Stimulated activated CD4-positive, alpha-beta T cell treated with anti-CD3 and anti-CD28 coated beads, Interleukin-12 subunit alpha, Interleukin-12 subunit beta, amount 100 ng/mL, for 4 hours (primary cell): ENCODE results near the gene MYB.

Experiments used
- DNase-seq: peaks from one replicate; pipeline ENCODE4 v3.0.0-alpha.2; 2020

MYB gene

GRCh38 chr6:135191508-135192255 is 10.6 kb downstream of the MYB start:
- no peak for DNase-seq

- DNase-seq = no peak
Observed at GRCh38 chr6:135192256-135193174, 11.4 kb downstream of the MYB start.

DNA sequence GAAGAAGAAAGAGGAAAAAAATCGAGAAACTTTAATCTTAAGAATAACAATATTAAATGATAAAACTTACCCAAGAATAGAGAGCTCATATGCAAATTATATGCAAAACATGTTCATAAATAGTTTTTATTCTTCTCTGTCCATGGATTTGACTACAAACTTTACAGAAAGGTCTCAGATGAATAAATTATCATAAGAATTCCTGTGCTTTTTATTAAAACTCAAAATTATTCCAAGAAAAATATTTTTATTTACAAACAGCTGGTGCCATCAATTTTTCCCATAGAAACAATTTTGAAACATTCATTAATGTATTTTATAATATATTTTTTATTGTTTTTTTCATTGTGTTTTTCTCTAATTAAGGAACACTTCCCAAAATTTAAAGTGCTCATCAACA is 12.1 kb downstream of the MYB start:
- no peak for DNase-seq

GRCh38 chr6:135195041-135195440 is 13.9 kb downstream of the MYB start:
- DNase-seq = no peak

DNA sequence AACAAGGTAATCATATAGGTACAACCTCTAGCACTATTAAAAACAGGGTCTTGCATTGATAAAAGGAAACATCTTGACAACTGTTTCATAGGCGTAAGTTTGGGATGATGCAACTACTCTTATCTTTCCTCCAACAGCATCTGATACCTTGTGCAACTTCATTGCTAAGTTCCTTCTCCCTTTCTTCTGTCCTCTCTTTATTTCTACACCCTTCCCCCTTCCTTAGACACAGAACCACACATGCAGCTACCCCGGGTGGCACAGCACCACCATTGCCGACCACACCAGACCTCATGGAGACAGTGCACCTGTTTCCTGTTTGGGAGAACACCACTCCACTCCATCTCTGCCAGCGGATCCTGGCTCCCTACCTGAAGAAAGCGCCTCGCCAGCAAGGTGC is 14.4 kb downstream of the MYB start:
- DNase-seq = no peak

DNA sequence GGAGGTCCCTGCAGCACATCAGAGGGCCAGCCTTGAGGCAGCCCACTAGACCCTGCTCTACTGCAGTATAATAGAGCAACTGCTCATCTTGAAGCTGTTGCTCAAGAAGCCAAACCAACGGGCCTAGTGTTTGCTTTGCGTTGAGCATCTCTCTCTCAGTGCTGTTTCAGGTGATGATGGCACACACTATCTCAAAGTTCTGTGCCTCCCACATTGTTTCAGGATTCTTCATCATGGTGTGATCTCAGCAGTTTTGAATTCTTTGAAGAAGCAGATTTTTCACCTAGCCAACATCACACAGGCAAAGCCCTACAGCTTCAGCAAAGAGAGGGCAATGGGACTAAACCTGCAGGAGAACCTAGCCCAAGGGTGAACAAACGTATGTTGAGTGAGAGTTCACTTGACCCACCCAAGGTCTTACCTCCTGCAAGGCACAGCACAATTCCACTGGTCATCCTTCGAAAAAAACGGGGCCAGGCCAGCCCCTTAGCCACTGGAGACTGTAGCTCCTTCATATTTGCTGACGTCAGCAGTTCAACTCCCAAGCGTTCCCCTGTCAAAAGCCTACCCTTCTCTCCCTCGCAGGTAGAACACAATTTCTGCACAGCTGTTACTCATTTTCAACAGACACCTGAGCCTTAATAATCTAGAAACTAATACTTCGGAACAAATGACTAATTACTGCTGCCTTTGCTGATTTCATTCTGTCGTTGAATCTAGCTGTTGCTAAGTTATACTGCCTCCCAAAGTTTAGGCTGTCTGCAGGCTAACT is 15.8 kb downstream of the MYB start:
- DNase-seq = peak; percentile 15

GRCh38 chr6:135202836-135203235 is 21.7 kb downstream of the MYB start:
- DNase-seq = no peak

DNA sequence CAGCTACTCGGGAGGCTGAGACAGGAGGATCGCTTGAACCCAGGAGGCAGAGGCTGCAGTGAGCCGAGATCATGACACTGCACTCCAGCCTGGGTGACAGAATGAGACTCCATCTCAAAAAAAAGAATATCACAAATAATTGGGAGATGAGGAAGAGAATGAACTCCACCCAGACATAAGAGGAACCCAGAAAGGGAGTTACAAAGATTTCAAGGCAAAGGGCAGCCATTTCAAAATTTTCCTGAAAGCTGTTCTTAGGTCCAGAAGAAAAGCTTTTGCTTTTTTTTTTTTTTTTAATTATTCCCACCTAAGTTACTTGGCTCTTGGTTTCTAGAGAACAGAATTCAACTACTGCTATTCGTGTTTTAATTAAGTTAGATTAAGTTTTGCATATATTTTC is 23.8 kb downstream of the MYB start:
- DNase-seq = no peak

- DNase-seq = no peak
Observed at GRCh38 chr6:135209803-135210202, 28.7 kb downstream of the MYB start.

- no peak for DNase-seq
Observed at GRCh38 chr6:135210632-135211305, 29.7 kb downstream of the MYB start.

DNA sequence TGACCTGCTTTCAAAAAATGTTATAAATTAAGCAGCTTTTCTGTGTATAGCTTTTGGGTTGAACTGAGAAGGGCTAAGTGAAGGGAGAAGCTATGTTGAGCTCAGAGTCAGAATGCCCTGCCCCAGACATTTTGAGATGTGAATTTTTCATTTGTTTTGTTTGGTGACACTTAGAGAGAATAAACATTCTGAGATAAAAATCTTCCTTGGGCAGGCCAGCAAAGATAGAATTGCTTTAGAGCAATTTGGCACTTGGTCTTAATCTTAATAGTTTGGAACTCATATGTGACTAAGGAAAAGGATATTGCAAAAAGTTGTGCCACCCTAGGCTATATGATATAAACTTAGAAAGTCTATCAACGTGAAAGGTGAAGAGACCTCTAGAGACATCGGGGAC is 30.2 kb downstream of the MYB start:
- DNase-seq = no peak

GRCh38 chr6:135212020-135212806 is 31.1 kb downstream of the MYB start:
- no peak for DNase-seq

- DNase-seq = no peak
Observed at GRCh38 chr6:135212935-135213334, 31.8 kb downstream of the MYB start.

DNA sequence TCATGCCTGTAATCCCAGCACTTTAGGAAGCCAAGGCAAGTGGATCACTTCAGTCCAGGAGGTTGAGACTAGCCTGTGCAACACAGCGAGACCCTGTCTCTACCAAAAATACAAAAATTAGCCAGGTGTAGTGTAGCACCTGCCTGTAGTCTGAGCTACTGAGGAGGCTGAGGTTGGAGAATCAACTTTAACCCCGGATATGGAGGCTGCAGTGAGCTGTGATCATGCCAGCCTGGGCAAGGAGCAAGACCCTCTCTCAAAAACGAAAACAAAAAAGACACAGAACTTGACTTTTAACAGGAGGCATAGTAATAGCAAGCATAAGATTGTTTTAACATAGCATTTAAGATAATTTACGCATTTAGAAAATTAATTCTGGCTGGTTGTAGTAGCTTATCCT is 32.5 kb downstream of the MYB start:
- DNase-seq = no peak

- DNase-seq = no peak
Observed at GRCh38 chr6:135215160-135215559, 34.1 kb downstream of the MYB start.

GRCh38 chr6:135215563-135215962 is 34.5 kb downstream of the MYB start:
- no peak for DNase-seq

DNA sequence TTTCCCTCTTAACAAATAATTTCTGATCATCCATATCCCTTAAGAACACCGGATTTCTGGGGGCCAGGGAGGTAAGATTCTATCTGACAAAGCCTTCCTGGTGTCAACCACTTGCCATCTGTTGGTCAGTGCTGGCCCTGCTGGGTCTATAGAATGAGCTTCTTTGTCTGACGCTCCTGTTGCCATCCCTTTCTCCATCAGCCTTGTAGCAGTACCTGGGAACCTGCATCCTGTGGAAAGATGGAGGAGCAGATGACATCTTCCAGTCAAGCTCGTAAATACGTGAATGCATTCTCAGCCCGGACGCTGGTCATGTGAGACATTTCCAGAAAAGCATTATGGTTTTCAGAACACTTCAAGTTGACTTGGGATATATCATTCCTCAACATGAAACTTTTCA is 36.6 kb downstream of the MYB start:
- no peak for DNase-seq

GRCh38 chr6:135219346-135219745 is 38.2 kb downstream of the MYB start:
- DNase-seq = no peak

DNA sequence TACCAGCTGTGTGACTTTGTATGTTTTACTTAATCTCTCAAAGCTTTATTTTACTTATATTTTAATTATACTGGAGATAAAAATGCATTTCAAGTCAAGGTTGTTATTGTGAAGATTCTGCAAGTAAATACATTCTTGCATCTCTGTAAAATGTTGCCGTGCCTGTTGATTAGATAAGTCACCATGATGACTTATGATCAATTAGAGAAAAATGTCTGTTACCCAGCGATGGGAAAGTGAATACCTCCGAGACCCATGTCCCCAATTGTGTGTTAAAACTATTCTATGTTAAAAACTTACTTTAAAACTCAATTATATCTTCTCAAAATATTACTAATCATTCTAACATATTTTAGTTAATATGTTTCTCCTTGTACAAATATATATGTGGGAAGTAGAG is 39.9 kb downstream of the MYB start:
- no peak for DNase-seq

GRCh38 chr6:135221505-135221904 is 40.4 kb downstream of the MYB start:
- no peak for DNase-seq

GRCh38 chr6:135222623-135223022 is 41.5 kb downstream of the MYB start:
- DNase-seq = no peak

DNA sequence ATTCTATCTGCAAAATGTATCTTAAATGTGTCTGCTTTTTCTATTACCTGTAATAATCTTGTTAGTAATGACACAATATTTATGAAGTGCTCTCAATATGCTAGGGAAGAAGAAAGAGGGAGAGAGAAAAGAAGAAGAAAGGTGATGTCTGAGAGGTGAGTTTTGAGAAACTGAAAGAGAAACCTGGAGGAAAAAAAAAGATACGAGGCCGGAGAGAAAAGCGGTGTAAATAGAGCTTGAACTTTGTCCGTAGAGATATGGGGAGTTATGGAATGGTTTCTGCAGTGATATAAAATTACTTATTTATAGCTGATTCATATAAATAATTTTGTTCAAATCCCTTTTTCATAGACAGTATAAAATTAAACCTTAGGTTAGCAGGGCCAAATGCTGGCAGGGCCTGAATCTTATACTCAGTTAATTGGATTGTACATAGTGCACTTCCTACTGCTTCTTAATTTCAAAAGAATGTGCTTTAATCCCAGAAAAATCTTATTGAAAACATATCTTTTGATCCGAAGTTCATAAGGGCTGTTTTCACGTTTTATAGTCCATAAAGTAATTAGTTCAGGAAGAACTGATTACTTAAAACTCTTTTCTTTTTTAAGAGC is 43.0 kb downstream of the MYB start:
- no peak for DNase-seq
